Large intestine (tissue), 3 donors: ENCODE results near the gene GPR15LG. TPM values are rescaled to one million over a fixed set of nuclear protein-coding genes. Genes with fewer than 3 reads are reported as not detected.
A peak's percentile ranks its signal among the peaks of the same experiment; 100 is the strongest.

Source experiments
- DNase-seq, 2 donors: peaks; one replicate each; pipeline versions ENCODE4 v3.0.0 to v3.0.0-alpha.2; 2013
- H3K27ac ChIP-seq: one replicate; pipeline ENCODE4 v1.5.1; 2013; ENCODE audit warnings: low read length
- H3K27me3 ChIP-seq: 2 replicates; pipeline ENCODE4 v1.6.1; 2013; ENCODE audit warnings: low read length; ENCODE audit not compliant: control insufficient read depth, insufficient read depth
- H3K36me3 ChIP-seq: 2 replicates; pipeline ENCODE4 v1.6.1; 2013; ENCODE audit warnings: low read length; ENCODE audit not compliant: control insufficient read depth, insufficient read depth
- H3K4me1 ChIP-seq: one replicate; pipeline ENCODE4 v1.6.1; 2013; ENCODE audit warnings: low read length; ENCODE audit not compliant: control insufficient read depth, insufficient read depth
- H3K4me3 ChIP-seq: one replicate; pipeline ENCODE4 v1.5.1; 2013; ENCODE audit warnings: low read length
- H3K9me3 ChIP-seq: one replicate; pipeline ENCODE4 v1.6.1; 2013; ENCODE audit warnings: mild to moderate bottlenecking, low read depth, low read length, moderate library complexity; ENCODE audit not compliant: control insufficient read depth
- WGBS: methylation state at CpG from one replicate; pipeline ENCODE4 v1.1.5; 2013; ENCODE audit warnings: low lambda C conversion rate; ENCODE audit not compliant: insufficient coverage; 5-methylcytosine and 5-hydroxymethylcytosine counted together
- polyA plus RNA-seq: library from polyadenylated mRNA; unstranded; fragments of 120-200 nt; gene quantifications from one replicate; pipeline ENCODE4 v1.2.1, GENCODE V29; 2013

GPR15LG gene
- polyA plus RNA-seq, 1 donor: 1.4 TPM

DNA sequence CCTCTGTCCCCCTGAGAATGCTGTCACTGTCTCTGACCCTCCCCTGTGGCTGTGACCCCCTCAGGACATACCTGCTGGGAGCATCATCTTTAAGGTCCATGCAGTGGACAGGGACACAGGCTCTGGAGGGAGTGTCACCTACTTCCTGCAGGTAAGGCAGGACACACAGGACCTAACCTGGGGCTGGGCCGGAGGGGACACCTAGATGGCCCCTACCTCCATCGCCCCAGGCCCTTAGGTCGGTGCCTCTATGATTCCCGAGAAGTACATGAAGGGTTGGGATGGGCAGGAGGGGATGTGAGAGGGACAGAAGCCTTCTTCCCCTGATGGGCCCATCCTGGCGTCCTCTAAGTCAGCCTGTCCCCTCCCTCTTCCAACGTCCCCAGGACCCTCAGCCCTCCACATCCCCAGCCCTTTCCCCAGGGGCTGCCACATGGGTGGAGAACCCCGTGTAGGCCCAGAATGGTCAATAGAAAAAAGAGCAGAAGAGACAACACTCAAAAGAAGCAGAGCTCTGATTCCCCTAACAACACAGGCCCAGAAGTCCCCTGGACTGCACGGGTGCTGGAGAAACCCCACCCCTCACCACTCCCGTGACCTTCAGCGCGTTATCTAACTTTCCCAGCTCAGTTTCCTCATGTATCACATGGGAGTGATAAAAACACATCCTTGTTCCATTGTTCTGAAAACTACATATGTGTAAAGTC lies 27.1 kb downstream of the GPR15LG start:
- no peaks in the 10 kb centered on the region for H3K36me3 ChIP-seq
- H3K9me3 ChIP-seq: no peaks in the 10 kb centered on the region
- no peak overlapping the region for H3K4me3 ChIP-seq
- H3K27ac ChIP-seq: peak overlapping the region; percentile 56
- peaks cover 15% of the 10 kb centered on the region for H3K27me3 ChIP-seq
- no CpG with 5 or more reads among the region's 11 CpGs for WGBS
- peak; percentile 73 to 87 for DNase-seq
- H3K4me1 ChIP-seq: peaks cover 43% of the 10 kb centered on the region

DNA sequence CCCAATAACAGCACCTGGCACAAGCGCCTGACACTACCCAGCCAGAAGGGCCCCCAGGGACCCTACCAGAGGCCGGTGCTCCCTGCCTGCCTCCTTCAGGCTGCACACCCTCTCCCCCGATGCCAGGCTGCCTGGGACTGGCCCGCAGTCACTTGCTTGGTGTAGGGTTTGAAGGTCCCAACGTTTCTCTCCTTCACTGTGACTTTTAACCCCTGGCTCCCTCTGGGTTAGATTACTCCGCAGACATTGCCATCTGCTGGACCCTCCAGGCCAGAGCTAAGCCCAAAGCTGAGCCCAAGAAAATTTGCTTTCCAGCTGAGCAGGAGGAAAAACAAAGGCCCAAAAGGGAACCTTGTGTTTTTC lies 27.6 kb downstream of the GPR15LG start:
- DNase-seq: no peak
- Histone ChIP-seq H3K27me3 (peaks cover 9% of the 10 kb centered on the region), H3K27ac (peak overlapping the region; percentile 53), H3K4me1 (peaks cover 44% of the 10 kb centered on the region), H3K4me3 (no peak overlapping the region), H3K36me3 (no peaks in the 10 kb centered on the region), H3K9me3 (no peaks in the 10 kb centered on the region)
- WGBS: no CpG with 5 or more reads among the region's 6 CpGs

GRCh38 chr10:84201682-84202081 lies 28.1 kb downstream of the GPR15LG start:
- Histone ChIP-seq H3K36me3 (no peaks in the 10 kb centered on the region), H3K27me3 (peaks cover 5% of the 10 kb centered on the region), H3K4me3 (no peak overlapping the region), H3K27ac (peak overlapping the region; percentile 53), H3K9me3 (no peaks in the 10 kb centered on the region), H3K4me1 (peaks cover 44% of the 10 kb centered on the region)
- no peak for DNase-seq
- no CpG with 5 or more reads among the region's 11 CpGs for WGBS

- Histone ChIP-seq H3K9me3 (no peaks in the 10 kb centered on the region), H3K27ac (no peak overlapping the region), H3K27me3 (no peaks in the 10 kb centered on the region), H3K36me3 (no peaks in the 10 kb centered on the region), H3K4me3 (no peak overlapping the region), H3K4me1 (peaks cover 43% of the 10 kb centered on the region)
- DNase-seq: no peak
- no CpG with 5 or more reads among the region's 5 CpGs for WGBS
Measured at GRCh38 chr10:84202349-84202748, 28.7 kb downstream of the GPR15LG start.

DNA sequence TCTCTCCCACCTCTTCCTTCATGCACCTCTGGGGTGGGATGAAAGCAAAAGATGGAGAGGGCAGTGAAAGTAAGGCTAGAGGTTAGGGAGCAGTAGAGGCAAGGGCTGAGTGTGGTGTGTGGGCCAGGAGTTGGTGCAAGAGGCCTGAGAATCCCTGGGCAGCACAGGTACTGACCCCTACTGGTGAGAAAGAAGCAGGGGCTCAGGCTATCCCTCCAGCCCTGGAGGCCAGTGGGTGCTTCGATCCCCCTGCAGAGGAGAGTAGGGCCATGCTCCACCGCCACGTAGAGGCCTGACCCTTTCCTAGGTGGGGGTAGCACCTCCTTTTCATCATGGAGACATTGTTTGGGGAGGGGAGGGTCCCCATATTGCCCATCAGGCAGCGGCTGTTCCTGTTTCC lies 30.5 kb downstream of the GPR15LG start:
- H3K4me3 ChIP-seq: no peak overlapping the region
- DNase-seq: no peak
- no peaks in the 10 kb centered on the region for H3K9me3 ChIP-seq
- peaks cover 30% of the 10 kb centered on the region for H3K4me1 ChIP-seq
- no peaks in the 10 kb centered on the region for H3K27me3 ChIP-seq
- no peak overlapping the region for H3K27ac ChIP-seq
- no peaks in the 10 kb centered on the region for H3K36me3 ChIP-seq
- no CpG with 5 or more reads among the region's 4 CpGs for WGBS

GRCh38 chr10:84204610-84205009 lies 31.0 kb downstream of the GPR15LG start:
- no CpG with 5 or more reads among the region's 4 CpGs for WGBS
- H3K9me3 ChIP-seq: no peaks in the 10 kb centered on the region
- no peak overlapping the region for H3K27ac ChIP-seq
- H3K27me3 ChIP-seq: no peaks in the 10 kb centered on the region
- H3K36me3 ChIP-seq: no peaks in the 10 kb centered on the region
- no peak overlapping the region for H3K4me3 ChIP-seq
- H3K4me1 ChIP-seq: peaks cover 30% of the 10 kb centered on the region
- no peak for DNase-seq

GRCh38 chr10:84205049-84205852 lies 31.6 kb downstream of the GPR15LG start:
- no peaks in the 10 kb centered on the region for H3K9me3 ChIP-seq
- DNase-seq: peak; percentile 39 to 44
- no peaks in the 10 kb centered on the region for H3K36me3 ChIP-seq
- no peaks in the 10 kb centered on the region for H3K27me3 ChIP-seq
- no peak overlapping the region for H3K27ac ChIP-seq
- no peak overlapping the region for H3K4me3 ChIP-seq
- no CpG with 5 or more reads among the region's 8 CpGs for whole genome bisulfite sequencing
- H3K4me1 ChIP-seq: peaks cover 29% of the 10 kb centered on the region

GRCh38 chr10:84205853-84206525 lies 32.4 kb downstream of the GPR15LG start:
- WGBS: no CpG with 5 or more reads among the region's 6 CpGs
- H3K4me1 ChIP-seq: peaks cover 23% of the 10 kb centered on the region
- H3K27ac ChIP-seq: no peak overlapping the region
- no peaks in the 10 kb centered on the region for H3K27me3 ChIP-seq
- no peaks in the 10 kb centered on the region for H3K9me3 ChIP-seq
- DNase-seq: peak; percentile 31 to 55
- no peak overlapping the region for H3K4me3 ChIP-seq
- no peaks in the 10 kb centered on the region for H3K36me3 ChIP-seq

GRCh38 chr10:84208023-84208422 lies 34.4 kb downstream of the GPR15LG start:
- Histone ChIP-seq H3K4me3 (no peak overlapping the region), H3K27me3 (no peaks in the 10 kb centered on the region), H3K27ac (no peak overlapping the region), H3K9me3 (no peaks in the 10 kb centered on the region), H3K36me3 (no peaks in the 10 kb centered on the region), H3K4me1 (peaks cover 7% of the 10 kb centered on the region)
- no peak for DNase-seq
- no CpG with 5 or more reads among the region's 10 CpGs for WGBS

DNA sequence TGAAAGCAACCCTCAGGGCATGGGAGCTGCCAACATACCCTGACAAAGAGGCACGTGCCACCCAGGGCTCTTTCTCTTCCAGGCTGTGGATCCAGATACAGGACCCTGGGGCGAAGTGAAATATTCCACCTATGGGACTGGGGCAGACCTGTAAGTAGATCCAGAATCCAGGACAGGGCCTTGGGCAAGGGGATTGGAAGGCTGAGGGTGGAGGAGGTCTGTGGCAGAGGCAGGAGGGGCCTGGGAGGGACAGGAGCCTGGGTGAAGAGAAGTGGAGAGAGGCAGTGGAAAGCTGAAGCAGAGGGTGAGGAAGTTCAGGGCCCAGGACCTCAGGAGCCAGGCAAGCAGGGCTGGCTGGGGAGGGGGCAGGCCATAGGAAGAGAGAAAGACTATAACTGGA lies 38.0 kb downstream of the GPR15LG start:
- Histone ChIP-seq H3K27ac (no peak overlapping the region), H3K27me3 (no peaks in the 10 kb centered on the region), H3K4me3 (no peak overlapping the region), H3K4me1 (peaks cover 1% of the 10 kb centered on the region), H3K9me3 (peaks cover 2% of the 10 kb centered on the region), H3K36me3 (no peaks in the 10 kb centered on the region)
- no peak for DNase-seq
- WGBS: no CpG with 5 or more reads among the region's 2 CpGs
